ENCODE measurements around the gene FZD2.

The FZD2 gene

DNA sequence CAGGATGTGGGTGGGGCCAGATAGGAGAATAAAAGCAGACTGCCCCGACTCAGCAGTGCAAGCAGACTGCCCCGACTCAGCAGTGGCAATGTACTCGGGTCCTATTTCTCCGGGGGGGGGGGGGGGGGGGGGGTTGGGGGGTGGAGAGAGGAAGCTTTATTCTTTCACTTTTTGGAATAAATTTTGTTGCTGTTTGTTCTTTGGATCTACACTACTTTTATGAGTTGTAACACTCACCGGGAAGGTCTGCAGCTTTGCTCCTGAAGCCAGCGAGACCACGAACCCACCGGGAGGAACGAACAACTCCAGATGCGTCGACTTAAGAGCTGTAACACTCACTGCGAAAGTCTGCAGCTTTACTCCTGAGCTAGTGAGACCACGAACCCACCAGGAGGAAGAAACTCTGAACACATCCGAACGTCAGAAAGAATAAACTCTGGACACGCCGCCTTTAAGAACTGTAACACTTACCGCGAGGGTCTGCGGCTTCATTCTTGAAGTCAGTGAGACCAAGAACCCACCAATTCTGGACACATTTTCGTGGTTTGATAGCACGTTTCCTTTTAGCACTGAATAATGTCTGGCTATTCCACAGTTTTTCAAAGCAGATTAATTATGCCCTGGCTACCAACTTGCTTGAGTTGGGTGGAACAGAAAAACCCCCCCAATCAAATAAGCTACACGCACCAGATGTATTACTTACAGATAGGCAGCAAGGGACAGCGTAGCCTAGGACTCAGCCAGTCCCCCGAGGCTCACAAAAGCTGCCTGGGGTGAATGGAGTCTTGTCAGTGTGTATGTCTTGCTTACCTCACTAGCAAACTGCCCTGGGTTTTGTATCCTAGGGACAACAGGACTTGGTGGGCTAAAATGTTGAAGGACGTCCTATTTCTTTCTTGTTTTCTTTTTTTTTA, 11.9 kb downstream of the FZD2 start:
- no peak overlapping the region for H3K27ac ChIP-seq
- TF ChIP-seq, protein P1, sequence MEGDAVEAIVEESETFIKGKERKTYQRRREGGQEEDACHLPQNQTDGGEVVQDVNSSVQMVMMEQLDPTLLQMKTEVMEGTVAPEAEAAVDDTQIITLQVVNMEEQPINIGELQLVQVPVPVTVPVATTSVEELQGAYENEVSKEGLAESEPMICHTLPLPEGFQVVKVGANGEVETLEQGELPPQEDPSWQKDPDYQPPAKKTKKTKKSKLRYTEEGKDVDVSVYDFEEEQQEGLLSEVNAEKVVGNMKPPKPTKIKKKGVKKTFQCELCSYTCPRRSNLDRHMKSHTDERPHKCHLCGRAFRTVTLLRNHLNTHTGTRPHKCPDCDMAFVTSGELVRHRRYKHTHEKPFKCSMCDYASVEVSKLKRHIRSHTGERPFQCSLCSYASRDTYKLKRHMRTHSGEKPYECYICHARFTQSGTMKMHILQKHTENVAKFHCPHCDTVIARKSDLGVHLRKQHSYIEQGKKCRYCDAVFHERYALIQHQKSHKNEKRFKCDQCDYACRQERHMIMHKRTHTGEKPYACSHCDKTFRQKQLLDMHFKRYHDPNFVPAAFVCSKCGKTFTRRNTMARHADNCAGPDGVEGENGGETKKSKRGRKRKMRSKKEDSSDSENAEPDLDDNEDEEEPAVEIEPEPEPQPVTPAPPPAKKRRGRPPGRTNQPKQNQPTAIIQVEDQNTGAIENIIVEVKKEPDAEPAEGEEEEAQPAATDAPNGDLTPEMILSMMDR (IDR thresholded peaks at IDR 0.05): no peak
- no peak for TF ChIP-seq ZFX (IDR thresholded peaks at IDR 0.05; ENCODE audit: borderline replicate concordance)

DNA sequence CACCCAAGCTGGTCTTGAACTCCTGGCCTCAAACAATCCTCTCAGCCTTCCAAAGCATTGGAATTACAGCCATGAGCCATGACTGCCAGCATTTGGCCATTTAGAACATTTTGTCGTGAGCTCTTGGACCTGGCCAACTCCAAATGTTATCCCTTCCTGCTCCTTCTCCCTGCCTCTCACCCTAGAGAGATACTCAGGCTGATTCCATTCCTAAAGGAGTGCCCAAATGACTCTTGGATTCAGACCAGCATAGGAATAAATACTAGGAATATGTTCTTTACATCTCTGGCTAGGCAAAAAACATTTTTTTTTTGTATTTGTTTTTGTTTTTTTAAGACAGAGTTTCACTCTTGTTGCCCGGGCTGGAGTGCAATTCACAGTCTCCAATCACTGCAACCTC, 15.5 kb downstream of the FZD2 start:
- no peak overlapping the region for H3K27ac ChIP-seq
- TF ChIP-seq, protein P1 (IDR thresholded peaks at IDR 0.05): no peak
- TF ChIP-seq ZFX (IDR thresholded peaks at IDR 0.05; ENCODE audit: borderline replicate concordance): no peak

DNA sequence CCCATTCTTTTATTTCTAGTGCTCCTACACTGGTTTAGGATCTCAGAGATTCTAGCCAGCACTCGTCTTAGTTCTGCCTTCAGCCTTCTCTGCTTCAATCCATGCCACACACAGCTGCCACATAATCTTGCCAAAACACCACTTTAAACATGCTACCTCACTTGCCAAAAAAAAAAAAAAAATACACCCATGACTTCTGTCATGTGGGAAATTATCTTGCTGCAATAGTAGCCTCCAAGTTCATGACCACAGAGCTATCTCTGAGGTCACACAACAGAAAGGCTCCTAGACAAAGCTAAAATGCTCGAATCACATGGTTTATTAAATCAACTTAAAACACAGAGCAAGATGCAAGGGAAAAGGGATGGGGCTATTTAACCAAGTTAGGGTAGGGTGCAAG, 18.1 kb downstream of the FZD2 start:
- TF ChIP-seq ZFX (IDR thresholded peaks at IDR 0.05; ENCODE audit: borderline replicate concordance): no peak
- TF ChIP-seq, protein P1 (IDR thresholded peaks at IDR 0.05): no peak
- no peak overlapping the region for H3K27ac ChIP-seq

DNA sequence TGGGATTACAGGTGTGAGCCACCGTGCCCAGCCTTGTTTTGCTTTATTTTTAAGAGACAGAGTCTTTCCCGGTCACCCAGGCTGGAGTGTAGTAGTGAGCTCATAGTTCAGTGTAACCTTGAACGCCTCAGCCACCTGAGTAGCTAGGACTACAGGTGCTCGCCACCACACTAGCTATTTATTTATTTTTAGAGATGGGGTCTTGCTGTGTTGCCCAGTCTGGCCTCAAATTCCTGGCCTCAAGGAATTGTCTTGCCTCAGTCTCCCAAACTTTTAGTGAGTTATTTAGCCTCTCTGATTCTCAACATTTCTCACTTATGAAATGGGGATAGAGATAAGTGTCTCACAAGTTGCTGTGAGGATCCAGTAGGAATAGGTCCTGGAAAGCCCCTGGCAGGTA, 21.7 kb downstream of the FZD2 start:
- H3K27ac ChIP-seq: no peak overlapping the region
- TF ChIP-seq ZFX (IDR thresholded peaks at IDR 0.05; ENCODE audit: borderline replicate concordance): no peak
- TF ChIP-seq, protein P1 (IDR thresholded peaks at IDR 0.05): no peak

DNA sequence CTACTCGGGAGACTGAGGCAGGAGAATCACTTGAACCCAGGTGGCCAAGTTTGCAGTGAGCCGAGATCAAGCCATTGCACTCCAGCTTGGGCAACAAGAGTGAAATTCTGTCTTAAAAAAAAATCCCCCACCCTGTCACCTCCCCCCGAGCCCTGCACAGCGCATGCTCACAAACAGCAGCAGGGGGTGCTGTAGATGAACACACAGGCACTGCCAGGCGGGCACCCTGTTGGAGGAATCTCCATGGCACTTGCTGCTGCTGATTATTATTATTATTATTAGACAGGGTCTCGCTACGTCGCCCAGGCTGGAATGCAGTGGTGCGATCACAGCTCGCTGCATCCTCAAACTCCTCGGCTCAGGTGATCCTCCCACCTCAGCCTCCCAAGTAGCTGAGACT, 24.6 kb downstream of the FZD2 start:
- H3K27ac ChIP-seq: no peak overlapping the region
- no peak for TF ChIP-seq ZFX (IDR thresholded peaks at IDR 0.05; ENCODE audit: borderline replicate concordance)
- TF ChIP-seq, protein P1 (IDR thresholded peaks at IDR 0.05): peak; percentile 46

DNA sequence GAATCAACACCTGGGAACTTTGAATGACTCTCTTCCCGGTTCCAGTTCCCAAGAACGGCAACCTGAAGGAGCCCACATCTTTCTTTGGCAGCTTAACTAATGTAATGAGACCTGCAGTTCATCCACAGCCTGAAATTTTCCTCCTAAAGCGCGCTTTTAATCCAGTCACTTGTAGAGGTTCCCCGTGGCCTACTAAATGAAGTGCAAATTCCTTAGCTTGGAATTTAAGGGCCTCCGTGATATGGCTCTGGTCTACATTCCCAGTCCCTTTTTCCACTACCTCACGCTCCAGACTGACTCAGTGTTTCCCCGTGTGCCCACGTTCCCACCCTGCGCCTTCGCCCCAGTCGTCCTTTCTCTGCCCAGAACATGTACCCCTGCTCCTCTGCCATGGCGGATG, 27.2 kb downstream of the FZD2 start:
- TF ChIP-seq, protein P1 (IDR thresholded peaks at IDR 0.05): no peak
- TF ChIP-seq ZFX (IDR thresholded peaks at IDR 0.05; ENCODE audit: borderline replicate concordance): no peak
- H3K27ac ChIP-seq: no peak overlapping the region

DNA sequence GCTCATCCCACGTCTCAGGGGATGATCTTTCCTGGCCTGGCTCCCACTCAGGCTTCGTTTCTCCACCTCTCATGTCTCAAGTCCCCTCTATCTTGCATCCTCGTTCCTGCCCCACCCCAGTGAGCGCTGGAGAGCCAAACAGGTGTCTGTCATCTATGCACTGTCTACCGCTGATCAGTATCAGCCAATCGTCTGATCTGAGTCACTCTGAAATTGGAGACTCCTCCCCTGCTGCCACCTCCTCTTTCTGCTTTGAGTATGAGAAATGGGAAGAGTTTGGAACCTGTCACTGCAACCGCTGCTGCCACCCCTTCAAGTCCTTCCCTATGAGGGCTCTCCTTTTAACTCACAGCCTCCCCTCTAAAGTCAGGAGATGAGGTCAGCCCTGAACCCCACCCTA, 28.0 kb downstream of the FZD2 start:
- H3K27ac ChIP-seq: no peak overlapping the region
- no peak for TF ChIP-seq ZFX (IDR thresholded peaks at IDR 0.05; ENCODE audit: borderline replicate concordance)
- TF ChIP-seq, protein P1 (IDR thresholded peaks at IDR 0.05): no peak

All from 22Rv1 (cell line).